Embryonic facial prominence (tissue), 1 donor: ENCODE measurements around the gene PPARD.
"Not testable (repeated sequence)": the region's sequence is repeated elsewhere in the genome, so short reads cannot be mapped to it uniquely, and the experiment has no call there.

Experiments used
- DNase-seq: peaks from one replicate; pipeline ENCODE4 v3.0.0-alpha.2; 2016; ENCODE audit errors: extremely low spot score

PPARD gene

DNA sequence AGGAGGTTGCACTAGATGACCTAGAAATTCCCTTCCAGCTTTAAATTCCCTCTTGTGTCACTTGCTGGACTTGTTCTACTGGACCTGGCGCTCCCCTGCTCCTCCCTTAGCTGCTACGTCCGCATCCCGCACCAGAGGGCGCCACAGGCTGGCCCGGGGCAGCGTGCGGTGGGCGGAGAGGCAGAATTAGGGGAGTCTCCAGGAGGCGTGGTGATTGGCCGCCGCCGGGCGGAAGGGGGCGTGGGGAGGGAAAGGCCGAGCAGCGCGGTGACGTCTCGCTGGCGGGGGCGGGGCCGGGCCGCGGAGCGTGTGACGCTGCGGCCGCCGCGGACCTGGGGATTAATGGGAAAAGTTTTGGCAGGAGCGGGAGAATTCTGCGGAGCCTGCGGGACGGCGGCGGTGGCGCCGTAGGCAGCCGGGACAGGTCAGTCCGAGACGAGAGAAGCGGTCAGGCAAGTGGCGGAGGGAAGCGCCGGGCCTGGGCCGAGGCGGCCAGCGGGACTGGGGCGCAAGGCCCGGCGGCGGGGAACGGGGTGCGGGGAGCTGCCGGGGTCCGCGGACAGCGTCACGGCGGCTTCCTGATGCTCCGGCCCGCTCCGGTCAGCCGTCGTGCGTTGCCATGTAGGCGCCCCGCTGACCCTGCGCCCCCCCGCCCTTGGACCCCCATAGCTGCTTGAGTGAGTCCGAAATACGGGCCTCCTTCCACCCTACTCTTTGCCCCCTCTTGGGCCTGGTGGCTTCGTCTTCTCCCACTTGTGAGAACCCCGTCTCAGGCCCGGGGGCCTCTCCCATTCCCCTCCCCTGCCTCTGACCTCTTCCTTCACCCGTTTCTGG lies at the start of gene PPARD:
Gene PPARD, plus strand, starts transcription at position 301 of the 834 bp plus-strand sequence. CDS start 68,530 bp downstream, outside the sequence.
- DNase-seq: peak; percentile 93

DNA sequence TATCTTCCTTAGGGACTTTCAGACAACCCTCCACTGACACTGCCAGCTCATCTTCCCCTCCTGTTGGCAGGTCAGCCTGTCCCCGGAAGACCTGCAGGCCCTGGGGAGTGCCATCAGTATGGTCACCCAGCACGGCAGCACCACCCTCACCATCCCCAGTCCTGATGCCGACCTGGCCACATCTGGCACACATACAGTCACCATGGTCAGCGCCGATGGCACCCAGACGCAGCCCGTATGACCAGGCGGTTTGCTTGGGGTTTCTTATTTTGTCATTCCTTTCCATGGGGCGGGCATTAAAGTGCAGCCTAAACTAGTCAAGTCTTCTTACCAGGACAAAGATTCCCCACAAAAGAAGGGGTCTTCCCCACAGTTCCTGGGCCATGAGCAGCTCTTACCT lies 48.7 kb upstream of the PPARD start:
- no peak for DNase-seq

DNA sequence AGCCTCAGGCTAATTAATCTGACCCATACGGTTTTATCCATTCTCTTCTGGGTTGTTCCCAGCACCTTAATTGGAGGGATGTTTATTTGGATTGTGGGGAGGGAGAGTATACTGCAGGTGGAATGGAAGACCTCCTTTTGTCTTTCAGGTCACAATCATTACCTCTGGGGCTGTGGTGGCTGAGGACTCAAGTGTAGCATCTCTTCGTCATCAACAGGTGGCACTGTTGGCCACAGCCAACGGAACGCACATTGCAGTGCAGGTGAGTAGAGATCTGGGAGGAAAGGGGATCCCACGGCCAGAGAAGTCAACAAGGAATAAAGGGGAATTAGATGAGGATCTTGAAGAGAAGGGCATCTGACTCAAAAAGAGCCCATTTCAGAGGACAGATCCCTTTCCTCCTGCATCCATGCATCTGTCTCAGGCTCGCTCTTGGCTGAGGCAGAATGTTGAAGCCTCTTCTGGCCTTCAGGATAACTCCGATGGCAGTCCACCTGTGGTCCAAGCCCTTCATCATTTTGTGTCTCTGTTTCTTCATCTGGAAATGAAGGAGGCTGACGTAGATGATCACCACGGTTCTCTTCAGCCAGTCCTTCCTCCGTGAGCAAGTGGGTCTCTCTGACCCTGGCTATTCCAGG lies 47.9 kb upstream of the PPARD start:
- DNase-seq: no peak

DNA sequence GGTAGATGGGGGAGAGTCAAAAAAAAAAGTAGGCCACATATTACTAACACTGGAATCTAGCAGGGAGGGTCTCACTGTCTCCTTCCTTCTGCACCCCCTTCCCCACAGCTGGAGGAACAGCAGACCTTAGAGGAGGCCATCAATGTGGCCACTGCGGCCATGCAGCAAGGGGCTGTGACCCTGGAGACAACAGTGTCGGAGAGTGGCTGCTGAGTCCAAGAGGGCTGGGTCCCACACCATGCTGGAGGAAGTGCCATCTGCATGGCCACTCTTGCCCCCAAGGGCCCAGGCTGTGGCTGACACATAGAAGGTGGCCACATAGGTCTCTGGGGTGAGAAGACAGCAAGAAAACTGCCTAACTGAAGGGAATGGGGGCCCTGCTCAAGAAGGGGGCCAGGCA lies 47.3 kb upstream of the PPARD start:
- peak; percentile 0 for DNase-seq

DNA sequence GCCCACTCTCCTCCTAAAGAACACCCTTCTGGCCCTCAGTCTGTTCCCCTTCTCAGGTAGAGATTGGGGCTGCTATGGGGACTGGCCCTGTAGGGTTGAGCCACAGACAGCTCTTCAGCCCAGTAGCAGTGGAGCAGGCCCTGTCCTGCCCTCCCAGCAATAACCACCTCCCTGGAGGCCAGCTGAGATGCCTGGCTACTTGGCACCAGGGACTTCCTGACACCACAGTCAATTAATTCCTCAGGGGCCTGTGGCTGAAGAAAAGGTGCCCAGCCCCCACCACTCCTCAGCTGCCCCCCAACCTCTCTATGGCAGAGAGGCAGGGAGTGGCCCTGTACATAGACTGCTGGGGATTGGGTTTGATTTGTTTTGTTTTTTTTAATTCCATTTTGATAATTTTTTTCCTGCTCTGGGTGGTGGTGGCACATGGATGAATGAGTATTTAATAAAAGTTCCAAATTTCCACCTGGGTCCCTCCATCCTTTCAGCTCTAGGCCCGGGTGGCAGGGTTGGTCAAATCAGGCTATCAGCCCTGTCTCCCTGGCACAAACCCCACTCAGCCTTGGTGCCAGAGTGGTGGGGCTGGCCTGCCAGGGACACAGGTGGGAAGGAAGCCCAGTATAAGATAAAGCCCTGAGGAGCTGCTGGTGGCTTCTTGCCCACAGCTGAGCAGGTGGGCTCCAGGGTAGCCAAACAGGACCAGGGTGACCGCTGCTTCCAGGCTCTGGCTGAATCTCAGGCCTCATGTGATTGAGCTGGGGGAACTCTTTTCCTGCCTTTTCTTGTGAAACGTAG lies 46.6 kb upstream of the PPARD start:
- DNase-seq: no peak

DNA sequence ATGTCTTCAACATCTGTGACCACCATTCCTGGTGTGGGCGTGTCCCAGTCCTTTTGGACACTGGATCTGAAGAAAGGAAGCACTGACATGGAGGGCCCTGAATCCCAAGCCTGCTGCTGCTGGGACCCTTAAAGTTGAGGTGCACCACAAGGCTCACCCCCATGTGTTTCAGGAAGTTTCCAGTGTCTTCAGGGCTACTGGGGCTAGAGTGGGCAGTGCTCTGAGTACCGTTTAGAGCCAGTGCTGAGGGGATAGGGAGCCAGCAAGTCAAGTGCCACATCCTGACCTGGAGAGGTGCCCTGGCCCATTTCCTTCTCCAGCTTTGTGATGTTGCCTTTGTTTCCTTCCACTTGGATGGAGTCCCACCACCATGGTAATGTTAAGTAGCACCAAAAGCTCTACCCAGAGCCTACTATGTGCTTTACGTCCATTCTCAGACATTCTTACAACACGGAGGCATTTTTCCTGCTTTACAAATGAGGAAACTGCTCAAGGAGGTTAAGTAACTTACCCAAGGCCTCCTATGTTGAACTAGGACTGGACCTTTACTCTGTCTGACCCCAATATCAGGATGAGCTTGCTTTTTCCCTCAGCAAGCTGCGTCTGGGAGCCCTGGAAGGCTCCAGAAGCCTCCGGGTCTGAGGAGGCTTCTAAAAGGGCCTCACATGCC lies 45.3 kb upstream of the PPARD start:
- no peak for DNase-seq

DNA sequence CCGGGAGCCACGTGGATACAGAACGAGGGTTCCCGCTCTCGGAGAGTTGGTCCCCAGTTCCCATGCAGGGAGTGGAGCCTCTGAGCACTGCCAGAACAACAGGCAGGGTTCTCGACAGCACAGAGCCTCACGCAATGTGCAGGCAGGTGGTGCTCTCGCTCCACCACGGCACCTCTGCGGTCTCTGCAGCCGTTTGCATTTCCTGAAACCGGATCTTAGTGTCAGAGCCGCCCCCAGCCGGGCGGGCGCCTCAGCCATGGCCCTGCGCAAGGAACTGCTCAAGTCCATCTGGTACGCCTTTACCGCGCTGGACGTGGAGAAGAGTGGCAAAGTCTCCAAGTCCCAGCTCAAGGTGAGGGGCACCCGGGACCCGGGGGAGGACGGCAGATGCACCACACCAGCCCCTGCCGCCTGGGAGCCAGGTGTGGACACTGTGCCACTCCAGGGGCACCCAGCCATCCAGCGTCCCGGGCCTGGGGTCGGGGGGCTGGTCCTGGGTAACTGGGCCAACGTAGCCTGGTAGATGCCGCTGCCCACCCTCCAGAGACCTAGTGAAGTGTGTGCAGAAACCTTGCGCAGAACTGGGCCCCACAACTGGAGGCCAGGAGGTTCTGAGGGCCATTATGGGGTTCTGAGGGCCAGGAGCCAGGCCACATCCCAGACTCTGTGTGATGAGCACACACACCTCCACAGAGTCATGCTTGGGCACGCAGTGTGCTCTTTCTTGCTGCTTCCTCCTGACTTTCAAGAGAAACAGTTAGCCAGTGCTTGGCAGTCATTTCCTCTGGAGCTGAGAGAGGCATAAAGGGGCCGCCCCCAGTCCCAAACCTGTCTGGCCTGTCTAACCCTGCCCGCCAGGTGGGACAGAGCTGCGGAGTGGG lies 44.5 kb upstream of the PPARD start, which contains the start of gene DEF6:
Gene DEF6, plus strand, starts transcription at position 218 of the 881 bp plus-strand sequence. Its CDS starts 39 bp downstream, at position 257.
- peak; percentile 73 for DNase-seq

DNA sequence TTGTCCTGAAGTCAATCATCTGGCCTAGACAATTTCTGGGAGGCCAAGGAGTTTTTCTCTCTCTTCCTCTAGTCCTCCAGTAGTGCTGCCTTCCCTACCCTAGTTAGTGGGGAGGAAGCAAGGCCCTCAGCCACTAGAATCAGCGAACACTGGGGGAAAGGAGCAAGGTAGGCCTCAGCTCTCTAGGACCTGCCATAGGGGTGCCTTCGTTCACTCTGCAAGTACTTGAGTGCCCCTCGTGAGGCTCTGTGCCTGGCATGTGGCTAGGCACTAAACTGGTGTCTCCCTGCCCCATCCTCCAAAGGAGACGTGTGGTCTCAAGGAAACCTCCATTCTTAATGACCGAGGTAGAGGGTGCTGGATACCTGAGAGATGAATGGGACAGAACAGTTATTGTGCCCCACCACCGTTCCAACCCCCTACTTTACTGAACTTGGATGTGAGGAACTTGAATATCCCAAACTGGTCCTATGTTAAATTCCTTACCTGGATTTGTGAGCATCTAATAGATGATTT lies 43.7 kb upstream of the PPARD start:
- no peak for DNase-seq

DNA sequence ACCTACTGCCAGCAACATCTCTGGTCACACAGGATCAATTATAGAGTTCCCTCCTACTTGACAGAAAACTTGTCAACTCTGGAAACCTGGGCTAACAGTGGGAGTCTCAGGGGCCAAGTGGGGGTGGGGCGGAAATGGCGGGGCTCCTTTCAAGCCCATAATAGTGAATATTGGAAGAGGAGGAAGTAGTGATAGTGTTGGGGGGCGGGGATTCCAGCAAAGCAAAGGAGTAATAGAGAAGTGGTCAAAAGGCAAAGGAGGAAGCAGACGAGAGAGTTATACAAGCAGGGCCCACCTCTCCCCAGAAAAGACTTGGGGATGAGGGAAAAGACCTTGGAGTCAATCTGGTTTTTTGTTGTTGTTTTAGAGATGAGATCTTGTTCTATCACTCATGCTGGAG lies 42.7 kb upstream of the PPARD start:
- DNase-seq: no peak

DNA sequence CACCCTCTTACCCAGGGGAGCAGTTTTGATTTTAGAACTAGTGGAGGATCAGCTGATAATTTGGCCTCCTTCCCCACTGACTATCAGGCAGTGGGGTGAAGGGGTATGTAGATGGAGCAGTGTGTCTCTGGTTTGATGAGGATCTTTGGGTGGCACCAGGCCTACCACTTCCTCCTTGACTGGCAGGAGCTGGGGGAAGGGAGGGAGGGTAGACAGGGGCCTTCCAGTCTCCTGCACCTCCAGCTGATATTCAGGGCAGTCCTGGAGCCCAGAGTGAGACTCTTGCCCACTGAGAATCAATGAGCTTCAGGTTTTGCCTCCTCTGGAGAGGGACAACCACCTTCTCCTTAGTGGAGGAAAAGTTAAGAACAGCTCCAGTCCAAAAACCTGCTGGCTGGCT lies 41.5 kb upstream of the PPARD start:
- no peak for DNase-seq

DNA sequence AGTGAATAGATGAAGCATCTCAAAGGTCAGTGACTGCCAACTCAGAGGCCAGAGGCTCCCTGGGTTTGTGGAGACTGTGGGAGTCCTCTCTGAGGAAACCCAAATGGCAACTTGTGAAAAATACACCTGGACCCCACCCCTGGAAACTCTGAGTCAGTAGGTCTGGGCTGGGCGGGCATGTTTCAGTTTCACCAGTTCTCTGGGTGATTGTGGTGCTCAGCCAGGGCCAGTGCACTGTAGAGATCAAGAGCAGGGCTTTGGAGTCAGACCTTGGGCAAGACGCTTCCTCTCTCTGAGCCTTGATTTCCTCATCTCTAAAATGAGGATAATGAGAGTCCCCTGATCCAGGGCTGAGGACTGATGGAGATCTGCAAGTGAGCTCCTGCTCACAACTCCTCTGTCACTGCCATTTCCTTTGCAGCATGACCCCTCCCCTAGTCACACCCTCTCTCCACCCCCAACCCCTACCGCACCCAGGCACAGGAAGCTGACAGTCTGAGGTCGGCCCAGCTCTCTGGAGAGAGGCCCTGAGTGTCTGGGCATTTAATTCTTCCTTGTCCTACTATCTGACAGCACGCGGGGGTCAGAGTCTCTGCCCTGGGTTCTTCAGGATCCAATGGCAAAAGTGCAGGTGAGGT lies 39.6 kb upstream of the PPARD start:
- no peak for DNase-seq

DNA sequence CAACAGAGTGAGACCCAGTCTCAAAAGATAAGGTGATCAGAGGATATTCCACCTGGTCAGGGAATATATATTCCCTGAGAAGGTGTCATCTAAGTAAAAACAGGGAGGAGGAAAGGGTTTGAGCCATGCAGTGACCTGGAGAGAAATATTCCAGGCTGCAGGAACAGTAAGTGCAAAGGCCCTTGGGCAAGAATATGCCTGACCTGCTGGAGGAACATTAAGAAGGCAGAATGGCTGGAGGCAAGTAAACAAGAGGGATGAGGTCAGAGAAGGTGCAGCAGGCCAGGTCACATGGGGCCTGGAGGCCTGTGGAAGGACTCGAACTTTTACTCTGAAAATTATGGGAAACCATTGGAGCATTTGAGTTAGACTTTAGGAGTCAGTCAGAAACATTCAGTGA lies 38.1 kb upstream of the PPARD start:
- no peak for DNase-seq

DNA sequence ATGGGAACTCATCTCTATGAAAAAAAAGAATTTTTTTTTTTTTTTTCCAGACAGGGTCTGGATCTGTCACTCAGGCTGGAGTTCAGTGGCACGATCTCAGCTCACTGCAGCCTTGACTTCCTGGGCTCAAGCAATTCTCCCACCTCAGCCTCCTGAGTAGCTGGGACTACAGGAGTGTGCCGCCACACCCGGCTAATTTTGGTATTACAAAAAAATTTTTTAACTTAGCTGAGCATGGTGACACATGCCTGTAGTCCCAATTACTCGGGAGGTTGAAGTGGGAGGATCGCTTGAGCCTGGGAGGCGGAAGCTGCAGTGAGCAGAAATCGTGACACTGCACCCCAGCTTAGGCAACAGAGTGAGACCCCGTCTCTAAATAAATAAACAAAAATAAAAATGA lies 37.2 kb upstream of the PPARD start:
- no peak for DNase-seq

DNA sequence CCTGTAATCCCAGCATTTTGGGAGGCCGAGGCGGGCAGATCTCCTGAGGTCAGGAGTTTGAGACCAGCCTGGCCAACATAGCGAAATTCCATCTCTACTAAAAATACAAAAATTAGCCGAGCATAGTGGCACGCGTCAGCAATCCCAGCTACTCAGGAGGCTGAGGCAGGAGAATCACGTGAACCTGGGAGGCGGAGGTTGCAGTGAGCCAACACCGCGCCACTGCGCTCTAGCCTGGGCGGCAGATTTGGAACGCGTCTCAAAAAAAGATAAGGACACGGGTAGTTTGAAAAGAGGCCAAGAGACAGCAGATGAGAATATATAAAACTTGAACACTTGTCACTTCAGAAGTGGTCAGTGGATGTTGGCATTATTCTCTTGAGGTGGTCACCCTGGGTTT lies 35.2 kb upstream of the PPARD start:
- DNase-seq: not testable (repeated sequence)

DNA sequence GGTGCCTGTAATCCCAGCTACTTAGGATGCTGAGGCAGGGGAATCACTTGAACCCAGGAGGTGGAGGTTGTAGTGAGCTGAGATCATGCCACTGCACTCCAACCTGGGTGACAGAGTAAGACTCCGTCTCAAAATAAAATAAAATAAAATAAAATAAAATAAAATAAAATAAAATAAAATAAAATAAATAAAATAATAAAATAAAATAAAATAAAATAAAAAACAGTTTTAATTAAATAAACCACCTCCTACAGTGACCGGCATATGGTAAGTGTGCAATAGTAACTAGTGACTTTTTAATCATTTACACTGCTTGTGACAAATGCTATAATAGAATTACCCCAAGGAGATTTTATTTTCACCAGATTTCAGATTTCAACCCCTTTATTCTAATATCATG lies 33.8 kb upstream of the PPARD start:
- not testable (repeated sequence) for DNase-seq

DNA sequence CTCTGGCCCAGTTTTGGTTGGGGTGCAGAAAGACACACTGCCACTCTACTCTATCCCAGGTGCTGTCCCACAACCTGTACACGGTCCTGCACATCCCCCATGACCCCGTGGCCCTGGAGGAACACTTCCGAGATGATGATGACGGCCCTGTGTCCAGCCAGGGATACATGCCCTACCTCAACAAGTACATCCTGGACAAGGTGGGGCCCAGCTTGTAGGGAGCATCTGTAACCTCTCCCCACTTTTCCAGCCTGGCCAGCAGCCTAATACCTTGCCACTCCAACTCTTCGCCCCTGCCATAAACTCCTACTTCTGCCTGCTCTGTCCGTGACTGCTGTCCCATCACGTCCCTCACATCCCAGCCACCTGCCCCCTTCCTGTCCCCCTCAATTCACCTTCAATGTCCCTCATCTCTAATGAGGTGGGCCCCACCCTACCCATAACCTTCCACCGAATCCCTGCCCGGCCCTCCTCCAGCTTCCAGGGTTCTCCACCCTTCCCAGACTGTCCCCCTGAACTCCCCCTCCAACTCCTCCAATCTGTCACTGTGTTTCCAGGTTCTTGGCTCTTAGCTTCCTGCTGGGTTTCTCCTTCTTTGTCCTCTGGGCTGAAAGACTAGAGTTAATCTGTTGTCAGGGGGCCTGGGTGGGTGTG lies 32.6 kb upstream of the PPARD start:
- no peak for DNase-seq

DNA sequence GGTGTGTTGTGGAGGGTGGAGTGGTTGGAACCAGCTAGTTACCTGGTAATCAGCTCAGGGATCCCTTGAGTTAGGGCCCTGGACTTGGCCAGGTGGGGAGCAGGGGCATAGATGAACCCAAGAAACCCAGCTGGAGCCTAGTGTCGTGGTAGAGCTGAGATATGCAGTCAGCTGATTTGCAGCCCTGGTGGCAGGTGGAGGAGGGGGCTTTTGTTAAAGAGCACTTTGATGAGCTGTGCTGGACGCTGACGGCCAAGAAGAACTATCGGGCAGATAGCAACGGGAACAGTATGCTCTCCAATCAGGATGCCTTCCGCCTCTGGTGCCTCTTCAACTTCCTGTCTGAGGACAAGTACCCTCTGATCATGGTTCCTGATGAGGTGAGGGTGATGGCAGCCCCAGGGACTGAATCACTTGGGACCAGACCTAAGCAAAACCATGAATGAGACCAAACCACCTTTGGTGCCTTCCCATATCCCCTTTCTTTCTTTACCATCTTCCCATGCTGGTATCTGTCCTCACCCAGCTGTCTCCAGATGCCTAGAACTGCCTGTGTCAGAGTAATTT lies 32.0 kb upstream of the PPARD start:
- DNase-seq: no peak

DNA sequence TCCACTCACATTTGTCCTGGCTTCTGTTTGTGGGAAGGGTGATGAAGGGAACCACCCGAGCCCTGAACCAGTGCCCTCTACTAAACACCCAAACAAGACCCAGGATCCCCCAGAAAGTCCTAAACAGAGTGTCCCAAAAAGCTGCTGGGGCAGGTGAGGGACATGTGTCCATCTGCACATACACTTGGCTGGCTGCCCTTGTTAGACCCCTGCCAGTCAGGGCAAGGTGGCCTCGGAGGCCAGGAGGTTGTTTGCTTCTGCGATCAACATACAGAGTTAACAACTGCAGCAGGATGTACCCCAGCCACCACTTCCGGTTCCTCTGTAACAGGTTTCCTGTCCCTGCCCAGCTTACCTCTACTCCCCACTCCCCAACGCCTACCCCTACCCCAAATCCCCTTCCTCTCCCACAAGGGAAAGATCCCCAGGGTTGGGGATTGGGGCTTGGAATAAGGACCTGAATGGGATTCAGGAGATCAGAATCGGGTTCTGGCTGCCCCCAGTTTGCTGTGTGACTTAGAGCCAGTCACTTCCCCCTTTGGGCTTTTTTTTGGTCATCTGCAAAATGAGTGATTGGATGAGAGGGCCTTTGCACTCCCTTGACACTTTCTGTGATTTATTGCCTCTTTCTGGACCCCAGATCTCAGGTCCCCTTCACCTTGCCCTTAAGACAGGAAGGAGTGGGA lies 30.8 kb upstream of the PPARD start:
- DNase-seq: no peak
